HL-60 (cell line): ENCODE data around the gene RFTN1.

Source experiments
- DNase-seq, 2 experiments: peaks; one replicate each; pipeline ENCODE4 v3.0.0-alpha.2; 2010 to 2020; ENCODE audit warnings: low read depth in 1 of 2, low spot score in 1 of 2
- H3K27ac ChIP-seq: fragments of 250-450 bp; sonication (Bioruptor Pico); replicated peaks from 2 replicates; pipeline ENCODE4 v1.5.1; 2020; ENCODE audit warnings: mild to moderate bottlenecking, moderate library complexity
- H3K27me3 ChIP-seq: fragments of 250-450 bp; sonication (Bioruptor Pico); 2 replicates; pipeline ENCODE4 v1.5.1; 2021; ENCODE audit warnings: mild to moderate bottlenecking, moderate library complexity; ENCODE audit not compliant: insufficient read depth, poor library complexity, severe bottlenecking
- H3K4me3 ChIP-seq: replicated peaks from 2 replicates; pipeline ENCODE4 v1.5.1; 2011; ENCODE audit warnings: mild to moderate bottlenecking, control low read depth, low read length; ENCODE audit not compliant: insufficient read depth
- CTCF ChIP-seq: IDR thresholded peaks from one replicate; pipeline ENCODE4 v1.5.1; 2011; ENCODE audit warnings: low read length, control low read depth, inconsistent platforms; ENCODE audit not compliant: insufficient read depth
- GABPA ChIP-seq: IDR thresholded peaks from 2 replicates; pipeline ENCODE4 v1.6.1; 2012; ENCODE audit warnings: low read depth
- POLR2AphosphoS5 ChIP-seq: IDR thresholded peaks from 2 replicates; pipeline ENCODE4 v1.6.1; 2012; ENCODE audit warnings: low read depth
- REST ChIP-seq: IDR thresholded peaks from 2 replicates; pipeline ENCODE4 v1.6.1; 2012; ENCODE audit warnings: low read depth; ENCODE audit not compliant: insufficient replicate concordance
- SPI1 ChIP-seq: IDR thresholded peaks from 2 replicates; pipeline ENCODE4 v1.6.1; 2012; ENCODE audit warnings: low read depth, mild to moderate bottlenecking, borderline replicate concordance

RFTN1 gene

GRCh38 chr3:16468002-16468335 is 45.5 kb downstream of the RFTN1 start:
- no peak for TF ChIP-seq GABPA
- no peak for TF ChIP-seq CTCF
- no peak for TF ChIP-seq POLR2AphosphoS5
- no peak for TF ChIP-seq REST
- no peak for TF ChIP-seq SPI1
- DNase-seq = no peak
- Histone ChIP-seq H3K27me3 (no peaks in the 10 kb centered on the region), H3K27ac (no peak overlapping the region), H3K4me3 (no peak overlapping the region)

- H3K4me3 ChIP-seq = no peak overlapping the region
- TF ChIP-seq CTCF = no peak
- TF ChIP-seq SPI1 = no peak
- TF ChIP-seq POLR2AphosphoS5 = no peak
- no peak for TF ChIP-seq REST
- TF ChIP-seq GABPA = no peak
- no peaks in the 10 kb centered on the region for H3K27me3 ChIP-seq
- no peak overlapping the region for H3K27ac ChIP-seq
- DNase-seq = no peak
These were observed 46.1 kb downstream of the RFTN1 start for GRCh38 chr3:16467393-16467792.

- Histone ChIP-seq H3K4me3 (no peak overlapping the region), H3K27me3 (no peaks in the 10 kb centered on the region), H3K27ac (no peak overlapping the region)
- TF ChIP-seq SPI1 = no peak
- no peak for TF ChIP-seq REST
- TF ChIP-seq CTCF = no peak
- TF ChIP-seq POLR2AphosphoS5 = no peak
- no peak for TF ChIP-seq GABPA
- DNase-seq = no peak
These were observed 46.7 kb downstream of the RFTN1 start for GRCh38 chr3:16466822-16467221.
